IMR-90 (cell line): ENCODE data around the gene ZCCHC7. TPM values are rescaled to one million over a fixed set of nuclear protein-coding genes. Genes with fewer than 3 reads are reported as not detected.

Source experiments
- ATAC-seq: fragments of 200-7000 bp; cut with Tn5 transposase; 2 replicates; pipeline ENCODE4 v1.9.1; 2020; ENCODE audit warnings: low read depth, mild to moderate bottlenecking, moderate library complexity
- BruUV-seq: library from RNA; stranded (reverse); fragments of 400-500 nt; replicated peaks from 2 replicates; lab custom pipeline; 2021; lab: Mats Ljungman, UMichigan
- CTCF ChIA-PET: fragments of 300-600 bp; formaldehyde crosslinking; extraction: SDS; loops from one replicate; lab custom pipeline; 2021; ENCODE audit warnings: antibody characterized with exemption; lab: Yijun Ruan, JAX
- POLR2A ChIA-PET: fragments of 300-600 bp; sonication (Branson Sonifier 250); formaldehyde crosslinking; loops from one replicate; lab custom pipeline; 2022; ENCODE audit warnings: antibody characterized with exemption; ENCODE audit not compliant: unreplicated experiment; lab: Charles Lee
- DNase-seq: peaks from one replicate; pipeline ENCODE4 v3.0.0; 2013
- H2AFZ ChIP-seq: replicated peaks from 2 replicates; pipeline ENCODE3; 2013; ENCODE audit warnings: low read length, mild to moderate bottlenecking; ENCODE audit not compliant: poor library complexity
- H2AK5ac ChIP-seq: 2 replicates; pipeline ENCODE4 v1.6.1; 2013; ENCODE audit warnings: low read depth, low read length, inconsistent platforms
- H2AK9ac ChIP-seq: replicated peaks from 2 replicates; pipeline ENCODE3; 2013; ENCODE audit warnings: mild to moderate bottlenecking, low read depth, low read length, moderate library complexity; ENCODE audit not compliant: poor library complexity
- H2BK120ac ChIP-seq: 2 replicates; pipeline ENCODE4 v1.6.1; 2013; ENCODE audit warnings: low read depth, low read length, inconsistent platforms
- H2BK15ac ChIP-seq: 3 replicates; pipeline ENCODE4 v1.6.1; 2013; ENCODE audit warnings: low read depth, low read length, inconsistent platforms
- H2BK20ac ChIP-seq: 2 replicates; pipeline ENCODE4 v1.6.1; 2013; ENCODE audit warnings: low read depth, mild to moderate bottlenecking, inconsistent platforms, low read length, moderate library complexity
- H2BK5ac ChIP-seq: 2 replicates; pipeline ENCODE4 v1.6.1; 2013; ENCODE audit warnings: mild to moderate bottlenecking, low read depth, low read length, inconsistent platforms; ENCODE audit not compliant: poor library complexity, severe bottlenecking
- H3K14ac ChIP-seq: replicated peaks from 2 replicates; pipeline ENCODE4 v1.6.1; 2013; ENCODE audit warnings: low read depth, low read length, inconsistent platforms
- H3K18ac ChIP-seq: 2 replicates; pipeline ENCODE4 v1.6.1; 2013; ENCODE audit warnings: low read depth, low read length, control low read depth
- H3K23ac ChIP-seq: 2 replicates; pipeline ENCODE4 v1.6.1; 2013; ENCODE audit warnings: low read depth, low read length, inconsistent platforms
- H3K27ac ChIP-seq: 2 replicates; pipeline ENCODE4 v1.5.1; 2013; ENCODE audit warnings: mild to moderate bottlenecking, control low read depth, low read length; ENCODE audit not compliant: insufficient read depth
- H3K27me3 ChIP-seq: 2 replicates; pipeline ENCODE4 v1.6.1; 2013; ENCODE audit warnings: low read length; ENCODE audit not compliant: control insufficient read depth, insufficient read depth
- H3K36me3 ChIP-seq: 2 replicates; pipeline ENCODE4 v1.6.1; 2013; ENCODE audit warnings: low read length, mixed read lengths; ENCODE audit not compliant: control insufficient read depth, insufficient read depth
- H3K4ac ChIP-seq: 2 replicates; pipeline ENCODE4 v1.6.1; 2013; ENCODE audit warnings: low read depth, low read length, inconsistent platforms
- H3K4me1 ChIP-seq: 2 replicates; pipeline ENCODE4 v1.6.1; 2013; ENCODE audit warnings: low read length, mixed read lengths; ENCODE audit not compliant: control insufficient read depth, insufficient read depth
- H3K4me2 ChIP-seq: 2 replicates; pipeline ENCODE4 v1.6.1; 2013; ENCODE audit warnings: low read depth, mild to moderate bottlenecking, control low read depth, low read length, moderate library complexity
- H3K4me3 ChIP-seq: 2 replicates; pipeline ENCODE4 v1.5.1; 2013; ENCODE audit warnings: low read depth, mild to moderate bottlenecking, control low read depth, low read length, moderate library complexity; ENCODE audit not compliant: insufficient read depth
- H3K56ac ChIP-seq: 2 replicates; pipeline ENCODE4 v1.6.1; 2013; ENCODE audit warnings: low read length, inconsistent platforms; ENCODE audit not compliant: insufficient read depth; ENCODE audit errors: extremely low read depth
- H3K79me1 ChIP-seq, 2 experiments: 2 replicates each; pipeline ENCODE4 v1.6.1; 2013; ENCODE audit warnings: low read length in 2 of 2, inconsistent platforms in 1 of 2, low read depth in 1 of 2
- H3K9ac ChIP-seq: 2 replicates; pipeline ENCODE4 v1.6.1; 2013; ENCODE audit warnings: low read depth, low read length, control low read depth
- H3K9me1 ChIP-seq: 2 replicates; pipeline ENCODE4 v1.6.1; 2013; ENCODE audit warnings: low read length, inconsistent platforms; ENCODE audit not compliant: insufficient read depth
- H3K9me3 ChIP-seq: 2 replicates; pipeline ENCODE4 v1.6.1; 2013; ENCODE audit warnings: low read length; ENCODE audit not compliant: control insufficient read depth, insufficient read depth
- H4K20me1 ChIP-seq: 2 replicates; pipeline ENCODE4 v1.6.1; 2013; ENCODE audit warnings: low read length, inconsistent platforms; ENCODE audit not compliant: insufficient read depth
- H4K5ac ChIP-seq: 2 replicates; pipeline ENCODE4 v1.6.1; 2013; ENCODE audit warnings: mild to moderate bottlenecking, low read depth, low read length, control low read depth
- H4K8ac ChIP-seq, 2 experiments: 2 replicates each; pipeline ENCODE4 v1.6.1; 2013; ENCODE audit warnings: low read depth in 2 of 2, low read length in 2 of 2, control low read depth in 1 of 2, inconsistent platforms in 1 of 2
- H4K91ac ChIP-seq: 2 replicates; pipeline ENCODE4 v1.6.1; 2013; ENCODE audit warnings: low read depth, low read length, inconsistent platforms; ENCODE audit not compliant: insufficient read depth
- BHLHE40 ChIP-seq: fragments of 150-350 bp; IDR thresholded peaks from 2 replicates; pipeline ENCODE4 v1.6.1; 2016; ENCODE audit warnings: mild to moderate bottlenecking, low read depth, low read length
- CEBPB ChIP-seq: IDR thresholded peaks from 2 replicates; pipeline ENCODE4 v1.6.1; 2012; ENCODE audit warnings: low read depth, low read length, improper control_type of control experiment
- CHD1 ChIP-seq: IDR thresholded peaks from 2 replicates; pipeline ENCODE4 v1.6.1; 2012; ENCODE audit warnings: low read depth, low read length, improper control_type of control experiment
- CTCF ChIP-seq: conservative IDR thresholded peaks from 2 replicates; pipeline ENCODE4 v1.5.1; 2012; ENCODE audit warnings: mild to moderate bottlenecking, low read depth, low read length, improper control_type of control experiment
- ELK1 ChIP-seq: fragments of 150-350 bp; IDR thresholded peaks from 2 replicates; pipeline ENCODE4 v1.6.1; 2016; ENCODE audit warnings: low read depth, mild to moderate bottlenecking, low read length, moderate library complexity, borderline replicate concordance
- FOS ChIP-seq: fragments of 150-350 bp; IDR thresholded peaks from 2 replicates; pipeline ENCODE4 v1.6.1; 2016; ENCODE audit warnings: low read depth, low read length
- MAFK ChIP-seq: IDR thresholded peaks from 2 replicates; pipeline ENCODE4 v1.6.1; 2012; ENCODE audit warnings: low read depth, low read length, improper control_type of control experiment
- MAZ ChIP-seq: IDR thresholded peaks from 2 replicates; pipeline ENCODE4 v1.6.1; 2012; ENCODE audit warnings: low read depth, mild to moderate bottlenecking, low read length, improper control_type of control experiment, moderate library complexity, borderline replicate concordance
- MXI1 ChIP-seq: IDR thresholded peaks from 2 replicates; pipeline ENCODE4 v1.6.1; 2012; ENCODE audit warnings: low read depth, mild to moderate bottlenecking, low read length, moderate library complexity, borderline replicate concordance
- NFE2L2 ChIP-seq: fragments of 150-350 bp; IDR thresholded peaks from 2 replicates; pipeline ENCODE4 v1.6.1; 2016; ENCODE audit warnings: low read depth, mild to moderate bottlenecking, low read length
- POLR2A ChIP-seq: IDR thresholded peaks from 2 replicates; pipeline ENCODE4 v1.6.1; 2012; ENCODE audit warnings: mild to moderate bottlenecking, low read depth, low read length
- RAD21 ChIP-seq: IDR thresholded peaks from 2 replicates; pipeline ENCODE4 v1.6.1; 2012; ENCODE audit warnings: low read length, improper control_type of control experiment
- RFX5 ChIP-seq: IDR thresholded peaks from 2 replicates; pipeline ENCODE4 v1.8.0; 2012; ENCODE audit warnings: low read depth, mild to moderate bottlenecking, low read length, moderate library complexity
- SMC3 ChIP-seq: fragments of 150-350 bp; IDR thresholded peaks from 2 replicates; pipeline ENCODE4 v1.6.1; 2016; ENCODE audit warnings: low read depth, mild to moderate bottlenecking, antibody characterized with exemption, low read length, moderate library complexity
- USF2 ChIP-seq: fragments of 150-350 bp; IDR thresholded peaks from 2 replicates; pipeline ENCODE4 v1.6.1; 2017; ENCODE audit warnings: mild to moderate bottlenecking, antibody characterized with exemption, low read length, low read depth
- WGBS, 2 experiments: methylation state at CpG; one replicate each; pipeline versions ENCODE4 v1.1.5 to v1.1.7; 2013; ENCODE audit warnings: missing lambda C conversion rate in 2 of 2; ENCODE audit not compliant: insufficient read length in 1 of 2; ENCODE audit errors: extremely low coverage in 2 of 2; 5-methylcytosine and 5-hydroxymethylcytosine counted together
- dilution Hi-C: fragments of 300-500 bp; cut with HindIII; formaldehyde crosslinking; loops from one replicate; pipeline ENCODE4 v1.14.3; 2018; ENCODE audit warnings: low sequenced_read_pairs; ENCODE audit not compliant: unreplicated experiment
- in situ Hi-C: fragments of 300-500 bp; cut with MboI; formaldehyde crosslinking; loops from 3 replicates; pipeline ENCODE4 v1.14.3; 2019; ENCODE audit warnings: low sequenced_read_pairs, inconsistent platforms, mixed read lengths
- intact Hi-C: fragments of 100-400 bp; cut with micrococcal nuclease; formaldehyde crosslinking; loops from 2 replicates; pipeline ENCODE4 v1.10.0; 2022
- polyA plus RNA-seq, 3 experiments: library from polyadenylated mRNA; depleted of rRNA; stranded (reverse); fragments of >200 nt; gene quantifications; 2 replicates each; pipeline ENCODE4 v1.2.3, GENCODE V29; 2012; ENCODE audit warnings: low replicate concordance in 1 of 3
- total RNA-seq: library from RNA; depleted of rRNA; stranded (reverse); fragments of >200 nt; gene quantifications from 2 replicates; pipeline ENCODE4 v1.2.3, GENCODE V29; 2012

The ZCCHC7 gene
- total and polyA plus RNA-seq, 2 of the 4 experiments (the other 2 are of a cell fraction) = 13.6 to 28.7 TPM

- H2AK9ac ChIP-seq = no peak overlapping the region
- H4K5ac ChIP-seq = no peak overlapping the region
- H3K27me3 ChIP-seq = no peaks in the 10 kb centered on the region
- H3K4ac ChIP-seq = no peak overlapping the region
- peaks cover 3% of the 10 kb centered on the region for H3K4me1 ChIP-seq
- ChIA-PET CTCF (no interaction called here), POLR2A (no interaction called here)
- H3K9me1 ChIP-seq = no peaks in the 10 kb centered on the region
- no peaks in the 10 kb centered on the region for H3K36me3 ChIP-seq
- H3K9me3 ChIP-seq = no peaks in the 10 kb centered on the region
- no peak overlapping the region for H3K56ac ChIP-seq
- no peak overlapping the region for H3K14ac ChIP-seq
- no peaks in the 10 kb centered on the region for H4K20me1 ChIP-seq
- no peak overlapping the region for H2AFZ ChIP-seq
- no TSS peak for BruUV-seq
- no peak overlapping the region for H2BK5ac ChIP-seq
- H3K23ac ChIP-seq = no peak overlapping the region
- no CpG with 5 or more reads among the region's 1 CpG for WGBS, 2 experiments
- TF ChIP-seq RFX5 = no peak
- no peak for TF ChIP-seq BHLHE40
- no peak for TF ChIP-seq CEBPB
- no peak for TF ChIP-seq SMC3
- TF ChIP-seq USF2 = no peak
- TF ChIP-seq MAFK = no peak
- TF ChIP-seq NFE2L2 = no peak
- no peak for TF ChIP-seq RAD21
- TF ChIP-seq MXI1 = no peak
- no peak for TF ChIP-seq MAZ
- no peak for TF ChIP-seq CTCF
- TF ChIP-seq POLR2A = no peak
- no peak for TF ChIP-seq FOS
- no peak for TF ChIP-seq ELK1
- TF ChIP-seq CHD1 = no peak
- H2BK20ac ChIP-seq = no peak overlapping the region
- H2BK15ac ChIP-seq = no peak overlapping the region
- dilution Hi-C loops (no loop called here), intact Hi-C loops (no loop called here), in situ Hi-C loops (no loop called here)
- DNase-seq (peak; percentile 41), ATAC-seq (peak; percentile 33; the same call in 1 of the 2 replicates)
- H3K9ac ChIP-seq = no peak overlapping the region
- no peak overlapping the region for H3K4me3 ChIP-seq
- no peak overlapping the region for H2BK120ac ChIP-seq
- no peak overlapping the region for H4K91ac ChIP-seq
- H3K18ac ChIP-seq = no peak overlapping the region
- H3K4me2 ChIP-seq = no peak overlapping the region
- no peak overlapping the region for H4K8ac ChIP-seq
- no peak overlapping the region for H3K27ac ChIP-seq
- peaks cover 0 to 13% of the 10 kb centered on the region in 2 experiments; a peak in 2 of 4 replicates for H3K79me1 ChIP-seq
- no peak overlapping the region for H2AK5ac ChIP-seq
These were observed 164.3 kb downstream of the ZCCHC7 start for GRCh38 chr9:37284636-37285035.
